GM10266 (cell line): ENCODE measurements around the gene MPG.
"Not testable (repeated sequence)": the region's sequence is repeated elsewhere in the genome, so short reads cannot be mapped to it uniquely, and the experiment has no call there.

Experiments used
- DNase-seq: peaks from one replicate; pipeline ENCODE4 v3.0.0; 2012; ENCODE audit errors: extremely low spot score
- CTCF ChIP-seq: IDR thresholded peaks from 2 replicates; pipeline ENCODE4 v1.5.1; 2012; ENCODE audit warnings: mild to moderate bottlenecking, low read depth; ENCODE audit not compliant: control insufficient read depth, insufficient read depth; ENCODE audit errors: missing control alignments

The MPG gene

DNA sequence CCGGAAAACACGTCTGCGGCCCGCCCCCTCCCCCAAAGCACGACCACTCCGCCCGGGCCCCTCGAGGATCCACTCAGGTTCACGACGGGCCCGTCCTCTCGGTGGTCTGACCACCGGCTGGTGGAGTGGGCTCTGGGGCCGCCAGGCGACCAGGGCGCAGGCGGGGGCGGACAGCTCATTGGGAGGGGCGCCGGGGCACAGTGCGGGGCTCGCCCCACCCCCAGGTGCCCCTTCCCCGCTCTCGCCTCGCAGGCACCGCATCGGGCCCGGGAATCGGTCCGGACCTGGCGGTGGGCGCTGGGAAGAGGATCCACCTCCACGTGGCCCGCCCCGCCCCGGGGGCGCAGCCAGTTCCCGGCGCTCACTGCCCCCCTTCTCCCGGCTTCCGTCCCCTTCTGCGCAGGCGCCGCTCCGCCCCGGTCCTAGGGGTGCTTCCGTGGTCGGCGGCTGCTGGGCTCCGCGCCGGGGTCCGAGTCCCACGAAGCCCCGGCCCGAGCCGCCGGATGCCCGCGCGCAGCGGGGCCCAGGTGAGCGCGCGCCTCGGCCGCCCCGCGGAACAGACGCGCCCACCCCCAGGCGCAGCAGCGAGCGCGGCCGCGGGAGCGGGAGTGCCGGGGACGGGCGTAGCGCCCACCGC is at the start of gene MPG:
Gene MPG (plus strand): TSS at position 419 of the 637 bp plus-strand sequence. CDS start 85 bp downstream, at position 504.
- TF ChIP-seq CTCF: no peak
- peak; percentile 99 for DNase-seq

DNA sequence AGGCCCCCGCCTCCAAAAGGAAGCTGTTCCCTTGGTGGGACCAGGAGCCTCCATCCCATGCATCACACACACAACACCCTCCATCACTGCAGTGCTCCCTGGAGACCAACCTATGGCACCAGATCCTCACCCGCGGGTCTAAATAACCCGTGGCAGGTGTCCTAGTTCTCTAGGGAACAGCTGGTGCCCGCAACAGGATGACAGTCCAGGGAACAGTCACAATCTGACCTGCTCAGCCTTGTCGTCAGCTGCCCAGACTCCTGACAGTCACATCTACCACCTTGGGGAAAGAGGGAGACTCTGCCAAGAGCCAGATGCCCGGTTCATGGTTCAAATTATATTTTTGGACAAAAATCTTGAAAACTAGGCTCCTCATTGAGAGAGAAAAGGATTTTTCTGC is 47.4 kb upstream of the MPG start:
- DNase-seq: not testable (repeated sequence)

GRCh38 chr16:33154-33876 is 44.7 kb upstream of the MPG start:
- DNase-seq: not testable (repeated sequence)

GRCh38 chr16:33877-34647 is 44.0 kb upstream of the MPG start:
- no peak for TF ChIP-seq CTCF
- DNase-seq: no peak

- no peak for TF ChIP-seq CTCF
Measured at GRCh38 chr16:34648-34987, 43.4 kb upstream of the MPG start.

DNA sequence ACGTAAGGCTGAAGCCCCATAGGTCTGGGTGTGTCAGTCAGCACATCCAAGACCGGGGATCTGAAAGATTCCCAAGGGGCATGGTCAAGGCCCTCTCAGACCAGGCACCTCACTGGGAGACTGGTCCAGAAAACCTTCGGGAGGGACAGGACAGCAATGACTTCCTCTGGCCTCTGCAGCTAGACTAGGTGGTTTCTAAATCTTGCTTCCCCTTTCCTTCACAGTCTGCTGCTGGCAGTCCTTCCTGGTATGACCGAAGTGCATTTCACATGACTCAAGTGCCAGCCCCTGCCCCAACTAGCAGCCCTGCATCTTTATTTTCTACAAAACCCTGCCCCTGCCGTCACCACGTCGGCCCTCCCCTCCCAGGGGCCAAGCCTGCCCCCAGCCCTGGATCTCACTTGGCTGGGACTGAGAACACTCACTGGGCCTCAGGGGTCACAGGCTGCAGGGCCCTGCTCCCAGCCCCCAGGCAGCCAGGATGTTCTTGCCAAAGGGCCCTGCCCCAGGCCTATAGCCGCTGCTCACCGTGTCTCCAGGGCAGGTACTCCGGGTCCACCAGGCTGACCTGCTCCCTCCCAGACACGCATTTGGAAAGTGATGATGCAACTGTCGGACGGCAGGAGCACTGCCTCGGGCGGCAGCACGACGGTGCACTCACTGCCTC is 42.9 kb upstream of the MPG start:
- TF ChIP-seq CTCF: no peak
- peak; percentile 26 for DNase-seq

More at GRCh38 chr16:34648-34987, 43.4 kb upstream of the MPG start:
- no peak for DNase-seq

GRCh38 chr16:35678-36305 is 42.2 kb upstream of the MPG start:
- no peak for TF ChIP-seq CTCF

More at GRCh38 chr16:35678-36305, 42.2 kb upstream of the MPG start:
- no peak for DNase-seq
